ENCODE measurements around the gene NSUN3. TPM values are rescaled to one million over a fixed set of nuclear protein-coding genes. Genes with fewer than 3 reads are reported as not detected.

Gene NSUN3
- total and polyA plus RNA-seq, 7 donors: 7.3 to 16.0 (median 9.0) TPM

DNA sequence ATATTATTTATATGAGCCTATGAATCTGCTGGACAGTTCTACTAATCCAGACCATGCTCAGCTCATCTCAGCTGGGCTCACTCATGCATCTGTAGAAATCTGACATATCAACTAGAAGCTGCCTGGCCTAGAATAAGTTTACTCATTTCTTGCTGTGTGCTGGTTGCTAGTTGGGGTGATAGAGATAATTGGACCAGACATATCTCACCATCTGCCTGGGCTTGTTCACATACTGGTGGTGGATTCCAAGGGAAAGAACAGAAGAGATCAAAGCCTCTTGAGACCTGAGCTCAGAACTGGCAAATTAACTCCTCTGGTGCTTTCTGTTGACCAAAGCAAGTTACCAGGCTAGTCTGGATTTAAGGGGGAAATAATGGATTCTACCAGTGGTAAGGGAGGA, 109.1 kb downstream of the NSUN3 start:
- no peak for DNase-seq
- H3K36me3 ChIP-seq: no peaks in the 10 kb centered on the region
- H3K27me3 ChIP-seq: no peaks in the 10 kb centered on the region
- TF ChIP-seq, protein P1, sequence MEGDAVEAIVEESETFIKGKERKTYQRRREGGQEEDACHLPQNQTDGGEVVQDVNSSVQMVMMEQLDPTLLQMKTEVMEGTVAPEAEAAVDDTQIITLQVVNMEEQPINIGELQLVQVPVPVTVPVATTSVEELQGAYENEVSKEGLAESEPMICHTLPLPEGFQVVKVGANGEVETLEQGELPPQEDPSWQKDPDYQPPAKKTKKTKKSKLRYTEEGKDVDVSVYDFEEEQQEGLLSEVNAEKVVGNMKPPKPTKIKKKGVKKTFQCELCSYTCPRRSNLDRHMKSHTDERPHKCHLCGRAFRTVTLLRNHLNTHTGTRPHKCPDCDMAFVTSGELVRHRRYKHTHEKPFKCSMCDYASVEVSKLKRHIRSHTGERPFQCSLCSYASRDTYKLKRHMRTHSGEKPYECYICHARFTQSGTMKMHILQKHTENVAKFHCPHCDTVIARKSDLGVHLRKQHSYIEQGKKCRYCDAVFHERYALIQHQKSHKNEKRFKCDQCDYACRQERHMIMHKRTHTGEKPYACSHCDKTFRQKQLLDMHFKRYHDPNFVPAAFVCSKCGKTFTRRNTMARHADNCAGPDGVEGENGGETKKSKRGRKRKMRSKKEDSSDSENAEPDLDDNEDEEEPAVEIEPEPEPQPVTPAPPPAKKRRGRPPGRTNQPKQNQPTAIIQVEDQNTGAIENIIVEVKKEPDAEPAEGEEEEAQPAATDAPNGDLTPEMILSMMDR (IDR thresholded peaks at IDR 0.05): no peak
- TF ChIP-seq POLR2A (IDR thresholded peaks at IDR 0.05) (no peak), POLR2AphosphoS5 (IDR thresholded peaks at IDR 0.05) (no peak), EP300 (IDR thresholded peaks at IDR 0.05) (no peak)
- intact Hi-C loops (cut with DNase I): no loop called here
- H3K27ac ChIP-seq: no peak overlapping the region
- H3K4me1 ChIP-seq: no peaks in the 10 kb centered on the region
- H3K9me3 ChIP-seq: no peaks in the 10 kb centered on the region
- H3K4me3 ChIP-seq: no peak overlapping the region

DNA sequence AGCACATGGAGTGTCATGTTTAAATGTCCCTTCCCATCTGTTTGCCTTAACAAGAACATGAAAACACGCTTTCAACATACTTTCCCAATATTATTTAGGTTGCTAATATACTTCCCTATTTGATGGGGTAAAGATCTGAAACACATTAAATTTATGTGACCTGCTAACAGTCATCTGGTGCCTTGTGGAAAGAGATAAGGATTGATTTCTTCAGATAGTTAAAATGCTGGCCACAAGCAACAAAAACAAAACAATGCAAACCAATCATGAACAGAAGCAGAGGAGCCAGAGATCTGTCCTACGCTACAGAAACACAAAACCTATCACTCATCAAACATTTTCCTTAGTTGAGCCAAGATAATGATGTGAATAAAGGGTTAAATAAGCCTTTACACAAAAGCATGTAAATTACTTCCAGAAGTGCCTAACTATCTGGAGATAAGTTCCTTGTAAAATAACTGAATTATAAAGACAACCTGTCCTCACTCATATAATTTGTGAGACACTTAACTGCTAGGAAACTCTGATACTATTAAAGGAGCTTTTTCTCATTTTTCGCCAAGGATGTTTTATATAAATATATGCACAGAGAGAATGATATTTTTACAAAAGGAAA, 109.9 kb downstream of the NSUN3 start:
- no peak for DNase-seq
- H3K36me3 ChIP-seq: no peaks in the 10 kb centered on the region
- no peaks in the 10 kb centered on the region for H3K9me3 ChIP-seq
- no peak for TF ChIP-seq EP300 (IDR thresholded peaks at IDR 0.05)
- TF ChIP-seq, protein P1 (IDR thresholded peaks at IDR 0.05): no peak
- no peak for TF ChIP-seq POLR2AphosphoS5 (IDR thresholded peaks at IDR 0.05)
- no peak for TF ChIP-seq POLR2A (IDR thresholded peaks at IDR 0.05)
- no peaks in the 10 kb centered on the region for H3K27me3 ChIP-seq
- no peaks in the 10 kb centered on the region for H3K4me1 ChIP-seq
- 72 to 77% methylated on average over 3 of the region's 3 CpGs for WGBS, 2 donors
- no peak overlapping the region for H3K27ac ChIP-seq
- no peak overlapping the region for H3K4me3 ChIP-seq
- intact Hi-C loops (cut with DNase I): no loop called here

DNA sequence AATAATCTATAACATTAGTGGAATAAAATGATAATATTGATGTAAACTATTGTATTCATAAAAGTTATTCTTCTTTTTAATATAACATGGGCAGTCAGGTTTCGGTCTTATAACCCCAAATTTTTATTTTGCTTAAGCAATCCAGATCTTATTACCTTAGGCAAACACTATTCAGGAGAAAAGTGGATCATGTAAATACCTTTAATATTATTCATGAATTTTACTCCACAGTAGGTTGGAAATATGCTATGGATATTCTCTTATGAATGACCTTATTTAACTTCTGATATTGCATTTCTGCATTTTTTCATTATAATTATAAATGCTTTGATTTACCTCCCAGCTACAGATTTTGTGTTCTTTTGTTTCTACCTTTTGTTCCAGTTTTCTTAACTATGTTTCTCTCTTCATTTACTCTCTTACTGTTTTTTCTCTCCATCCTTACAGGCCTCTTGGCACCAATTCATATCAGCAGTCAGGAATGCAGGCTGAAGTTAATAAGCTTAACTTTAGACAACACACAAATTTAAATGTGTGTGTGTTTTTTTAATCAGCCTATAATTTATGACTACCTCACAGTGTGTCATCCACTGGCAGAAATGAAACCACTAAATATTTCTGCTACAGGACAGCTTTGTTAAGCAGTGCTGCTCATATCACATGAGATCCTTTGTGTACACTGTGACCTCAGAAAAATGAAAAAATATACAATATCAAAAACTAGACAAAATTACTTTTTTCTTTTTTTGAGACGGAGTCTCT, 111.0 kb downstream of the NSUN3 start:
- Histone ChIP-seq H3K9me3 (no peaks in the 10 kb centered on the region), H3K4me1 (no peaks in the 10 kb centered on the region), H3K4me3 (no peak overlapping the region), H3K27me3 (no peaks in the 10 kb centered on the region), H3K36me3 (no peaks in the 10 kb centered on the region), H3K27ac (no peak overlapping the region)
- no peak for TF ChIP-seq POLR2AphosphoS5 (IDR thresholded peaks at IDR 0.05)
- intact Hi-C loops (cut with DNase I): no loop called here
- 86 to 88% methylated on average over 2 of the region's 2 CpGs for WGBS, 2 donors
- DNase-seq: no peak

DNA sequence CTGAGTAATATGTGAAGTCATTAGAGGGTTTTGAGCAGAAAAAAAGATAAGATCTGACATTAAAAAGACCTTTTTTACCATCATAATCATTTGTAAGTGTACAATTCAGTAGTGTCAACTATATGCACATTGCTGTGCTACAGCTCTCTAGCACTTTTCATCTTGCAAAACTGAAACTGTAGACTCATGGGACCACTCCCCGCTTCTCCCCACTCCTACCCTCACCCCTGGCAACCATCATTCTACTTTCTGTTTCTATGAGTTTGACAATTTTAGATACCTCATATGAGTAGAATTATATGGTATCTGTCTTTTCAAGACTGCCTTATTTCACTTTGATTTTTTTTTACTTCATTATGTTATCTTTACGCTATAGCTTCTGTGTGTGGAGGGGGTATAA, 112.8 kb downstream of the NSUN3 start:
- intact Hi-C loops (cut with DNase I): no loop called here
- Histone ChIP-seq H3K36me3 (no peaks in the 10 kb centered on the region), H3K27ac (no peak overlapping the region), H3K27me3 (no peaks in the 10 kb centered on the region), H3K9me3 (no peaks in the 10 kb centered on the region), H3K4me1 (no peaks in the 10 kb centered on the region), H3K4me3 (no peak overlapping the region)
- 89 to 93% methylated on average over 2 of the region's 2 CpGs for WGBS, 2 donors
- no peak for TF ChIP-seq POLR2AphosphoS5 (IDR thresholded peaks at IDR 0.05)
- no peak for TF ChIP-seq EP300 (IDR thresholded peaks at IDR 0.05)
- TF ChIP-seq POLR2A (IDR thresholded peaks at IDR 0.05): no peak
- TF ChIP-seq, protein P1 (IDR thresholded peaks at IDR 0.05): no peak
- no peak for DNase-seq

DNA sequence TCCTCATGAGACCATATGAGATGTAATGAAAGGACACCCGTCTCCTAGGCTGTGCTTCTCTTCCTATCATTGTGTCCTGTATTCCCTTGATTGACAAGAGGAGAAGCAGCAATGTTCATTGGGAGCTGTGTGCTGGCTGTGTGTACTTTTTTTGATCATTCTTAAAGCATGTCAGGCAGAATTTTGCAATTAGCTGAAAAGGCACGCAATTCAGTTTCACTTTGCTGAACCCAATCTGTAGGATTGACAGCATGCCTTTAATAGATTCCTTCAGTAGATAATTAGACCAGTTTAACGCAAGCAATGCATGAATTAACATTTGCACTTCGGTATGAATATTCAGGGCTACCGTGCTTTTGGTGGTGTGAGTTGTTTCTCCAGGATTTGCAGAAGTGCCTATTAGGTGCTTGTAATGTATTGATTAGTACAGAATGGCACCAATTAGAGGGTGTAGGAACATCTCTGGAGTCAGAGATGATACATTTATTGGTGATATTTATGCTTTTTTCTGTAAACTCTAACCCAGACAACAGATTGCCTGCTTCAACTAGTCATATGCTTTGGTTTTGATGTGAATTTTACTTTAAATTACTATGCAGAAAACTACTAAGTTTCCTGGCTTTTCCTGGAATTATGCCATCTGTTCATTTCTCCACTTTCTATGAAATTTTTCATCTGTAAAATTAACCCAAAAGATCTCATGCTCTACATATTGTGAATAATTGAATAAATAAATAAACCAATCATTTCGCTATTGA, 114.3 kb downstream of the NSUN3 start:
- no peak for DNase-seq
- Histone ChIP-seq H3K4me1 (no peaks in the 10 kb centered on the region), H3K36me3 (no peaks in the 10 kb centered on the region), H3K27me3 (no peaks in the 10 kb centered on the region), H3K4me3 (no peak overlapping the region), H3K27ac (no peak overlapping the region), H3K9me3 (no peaks in the 10 kb centered on the region)
- TF ChIP-seq EP300 (IDR thresholded peaks at IDR 0.05) (no peak), POLR2A (IDR thresholded peaks at IDR 0.05) (no peak), POLR2AphosphoS5 (IDR thresholded peaks at IDR 0.05) (no peak)
- TF ChIP-seq, protein P1 (IDR thresholded peaks at IDR 0.05): no peak
- 70 to 79% methylated on average over 6 of the region's 6 CpGs for WGBS, 2 donors
- intact Hi-C loops (cut with DNase I): no loop called here
